Loucy (cell line): ENCODE data around the gene DOCK8.

Source experiments
- H2AFZ ChIP-seq: fragments of 200-600 bp; sonication (generic); 2 replicates; pipeline ENCODE4 v1.6.0; 2016; ENCODE audit warnings: antibody characterized with exemption, mild to moderate bottlenecking, low read length, moderate library complexity
- H3F3A ChIP-seq: fragments of 200-600 bp; 2 replicates; pipeline ENCODE4 v1.6.0; 2016; ENCODE audit warnings: antibody characterized with exemption, low read depth, mild to moderate bottlenecking
- H3K27me3 ChIP-seq: fragments of 200-600 bp; sonication (generic); 2 replicates; pipeline ENCODE4 v1.6.1; 2014; ENCODE audit warnings: low read length, mild to moderate bottlenecking; ENCODE audit not compliant: insufficient read depth, poor library complexity, severe bottlenecking
- H3K36me3 ChIP-seq: fragments of 200-600 bp; sonication (generic); 2 replicates; pipeline ENCODE4 v1.6.1; 2016; ENCODE audit warnings: low read length; ENCODE audit not compliant: insufficient read depth
- H3K4me1 ChIP-seq: fragments of 200-600 bp; sonication (generic); 2 replicates; pipeline ENCODE4 v1.5.1; 2014; ENCODE audit warnings: low read length, mild to moderate bottlenecking; ENCODE audit not compliant: insufficient read depth, poor library complexity, severe bottlenecking
- H3K4me2 ChIP-seq: fragments of 200-600 bp; sonication (generic); 2 replicates; pipeline ENCODE4 v1.6.0; 2014; ENCODE audit warnings: antibody characterized with exemption, low read length, low read depth, mild to moderate bottlenecking; ENCODE audit not compliant: poor library complexity, severe bottlenecking
- H3K4me3 ChIP-seq: fragments of 200-600 bp; sonication (generic); 2 replicates; pipeline ENCODE4 v1.5.1; 2014; ENCODE audit warnings: low read length, mild to moderate bottlenecking, mixed read lengths; ENCODE audit not compliant: poor library complexity, severe bottlenecking
- H3K79me2 ChIP-seq: fragments of 200-600 bp; sonication (generic); 2 replicates; pipeline ENCODE4 v1.6.1; 2014; ENCODE audit warnings: low read length; ENCODE audit not compliant: insufficient read depth
- H3K9ac ChIP-seq: fragments of 200-600 bp; sonication (generic); 2 replicates; pipeline ENCODE4 v1.6.0; 2014; ENCODE audit warnings: mild to moderate bottlenecking, low read depth, low read length, moderate library complexity; ENCODE audit not compliant: poor library complexity, severe bottlenecking
- H3K9me2 ChIP-seq: fragments of 200-600 bp; sonication (generic); replicated peaks from 2 replicates; pipeline ENCODE4 v1.6.1; 2016; ENCODE audit warnings: low read depth, low read length, mixed read lengths
- H3K9me3 ChIP-seq: fragments of 200-600 bp; sonication (generic); 2 replicates; pipeline ENCODE4 v1.6.1; 2014; ENCODE audit warnings: mild to moderate bottlenecking, antibody characterized with exemption, low read length, low read depth; ENCODE audit not compliant: insufficient read depth
- H4K20me1 ChIP-seq: fragments of 200-600 bp; sonication (generic); 2 replicates; pipeline ENCODE4 v1.6.0; 2014; ENCODE audit warnings: antibody characterized with exemption, low read length, mild to moderate bottlenecking; ENCODE audit not compliant: insufficient read depth, poor library complexity, severe bottlenecking
- CTCF ChIP-seq: fragments of 200-600 bp; sonication (generic); conservative IDR thresholded peaks from 2 replicates; pipeline ENCODE4 v1.5.1; 2014; ENCODE audit warnings: mild to moderate bottlenecking, antibody characterized with exemption, low read length
- EZH2phosphoT487 ChIP-seq: fragments of 200-600 bp; IDR thresholded peaks from 2 replicates; pipeline ENCODE4 v1.6.1; 2018; ENCODE audit warnings: antibody characterized with exemption, mild to moderate bottlenecking, moderate library complexity, borderline replicate concordance

The DOCK8 gene

GRCh38 chr9:482739-483138 is 268.1 kb downstream of the DOCK8 start:
- Histone ChIP-seq H3K4me1 (no peaks in the 10 kb centered on the region), H3K9me3 (peaks cover 5% of the 10 kb centered on the region; the same call in 1 of the 2 replicates), H3K36me3 (no peaks in the 10 kb centered on the region), H3K9ac (no peak overlapping the region), H3K27me3 (no peaks in the 10 kb centered on the region), H3K4me2 (no peak overlapping the region), H3K9me2 (no peaks in the 10 kb centered on the region), H2AFZ (no peak overlapping the region), H3F3A (no peaks in the 10 kb centered on the region), H4K20me1 (no peaks in the 10 kb centered on the region), H3K79me2 (no peaks in the 10 kb centered on the region), H3K4me3 (no peak overlapping the region)
- TF ChIP-seq EZH2phosphoT487: no peak
- TF ChIP-seq CTCF: no peak

GRCh38 chr9:486156-486555 is 271.5 kb downstream of the DOCK8 start:
- H3K4me2 ChIP-seq: no peak overlapping the region
- no peaks in the 10 kb centered on the region for H3K9me2 ChIP-seq
- no peaks in the 10 kb centered on the region for H3K36me3 ChIP-seq
- no peak overlapping the region for H2AFZ ChIP-seq
- peaks cover 6% of the 10 kb centered on the region for H3K4me1 ChIP-seq
- H3K4me3 ChIP-seq: no peak overlapping the region
- H4K20me1 ChIP-seq: no peaks in the 10 kb centered on the region
- no peak overlapping the region for H3K9ac ChIP-seq
- H3F3A ChIP-seq: no peaks in the 10 kb centered on the region
- H3K79me2 ChIP-seq: no peaks in the 10 kb centered on the region
- TF ChIP-seq CTCF (no peak), EZH2phosphoT487 (no peak)
- peaks cover 5% of the 10 kb centered on the region; the same call in 1 of the 2 replicates for H3K9me3 ChIP-seq
- no peaks in the 10 kb centered on the region for H3K27me3 ChIP-seq

- Histone ChIP-seq H3K9me2 (no peaks in the 10 kb centered on the region), H3K36me3 (no peaks in the 10 kb centered on the region), H3K9ac (no peak overlapping the region), H3F3A (no peaks in the 10 kb centered on the region), H4K20me1 (no peaks in the 10 kb centered on the region), H3K4me2 (no peak overlapping the region), H3K27me3 (no peaks in the 10 kb centered on the region), H2AFZ (no peak overlapping the region), H3K9me3 (peaks cover 5% of the 10 kb centered on the region; the same call in 1 of the 2 replicates), H3K79me2 (no peaks in the 10 kb centered on the region), H3K4me1 (peaks cover 6% of the 10 kb centered on the region), H3K4me3 (no peak overlapping the region)
- no peak for TF ChIP-seq EZH2phosphoT487
- TF ChIP-seq CTCF: no peak
Observed at GRCh38 chr9:487429-487828, 272.8 kb downstream of the DOCK8 start.
